HEK293 (cell line): Measurements from ENCODE around the gene SCOC.

Experiments used
- MYNN ChIP-seq: fragments of 450-650 bp; formaldehyde crosslinking; IDR thresholded peaks from 2 replicates; pipeline ENCODE4 v1.5.1; 2016; ENCODE audit warnings: missing biosample characterization, missing genetic modification characterization, borderline replicate concordance
- ZEB2 ChIP-seq: fragments of 450-650 bp; formaldehyde crosslinking; IDR thresholded peaks from 2 replicates; pipeline ENCODE4 v1.5.1; 2016; ENCODE audit warnings: missing biosample characterization, missing genetic modification characterization
- ZNF121 ChIP-seq: fragments of 450-650 bp; formaldehyde crosslinking; IDR thresholded peaks from 2 replicates; pipeline ENCODE4 v1.5.1; 2016; ENCODE audit warnings: missing biosample characterization, missing genetic modification characterization
- ZNF24 ChIP-seq: fragments of 450-650 bp; formaldehyde crosslinking; IDR thresholded peaks from 2 replicates; pipeline ENCODE4 v1.5.1; 2016; ENCODE audit warnings: missing biosample characterization, missing genetic modification characterization
- ZNF311 ChIP-seq: fragments of 450-650 bp; formaldehyde crosslinking; IDR thresholded peaks from 2 replicates; pipeline ENCODE4 v1.5.1; 2017; ENCODE audit warnings: missing biosample characterization, missing genetic modification characterization, borderline replicate concordance
- ZNF501 ChIP-seq: fragments of 450-650 bp; formaldehyde crosslinking; IDR thresholded peaks from 2 replicates; pipeline ENCODE4 v1.5.1; 2016; ENCODE audit warnings: missing biosample characterization, missing genetic modification characterization
- TF ChIP-seq, protein P1 (sequence below): fragments of 450-650 bp; formaldehyde crosslinking; IDR thresholded peaks from 2 replicates; pipeline ENCODE4 v1.5.1; 2016; ENCODE audit warnings: missing biosample characterization, missing genetic modification characterization

- TF ChIP-seq ZEB2 (tag by site-specific recombination): no peak
- TF ChIP-seq MYNN (tag by site-specific recombination): no peak
- TF ChIP-seq ZNF24 (tag by site-specific recombination): no peak
- no peak for TF ChIP-seq ZNF501 (tag by site-specific recombination)
- TF ChIP-seq, protein P1, sequence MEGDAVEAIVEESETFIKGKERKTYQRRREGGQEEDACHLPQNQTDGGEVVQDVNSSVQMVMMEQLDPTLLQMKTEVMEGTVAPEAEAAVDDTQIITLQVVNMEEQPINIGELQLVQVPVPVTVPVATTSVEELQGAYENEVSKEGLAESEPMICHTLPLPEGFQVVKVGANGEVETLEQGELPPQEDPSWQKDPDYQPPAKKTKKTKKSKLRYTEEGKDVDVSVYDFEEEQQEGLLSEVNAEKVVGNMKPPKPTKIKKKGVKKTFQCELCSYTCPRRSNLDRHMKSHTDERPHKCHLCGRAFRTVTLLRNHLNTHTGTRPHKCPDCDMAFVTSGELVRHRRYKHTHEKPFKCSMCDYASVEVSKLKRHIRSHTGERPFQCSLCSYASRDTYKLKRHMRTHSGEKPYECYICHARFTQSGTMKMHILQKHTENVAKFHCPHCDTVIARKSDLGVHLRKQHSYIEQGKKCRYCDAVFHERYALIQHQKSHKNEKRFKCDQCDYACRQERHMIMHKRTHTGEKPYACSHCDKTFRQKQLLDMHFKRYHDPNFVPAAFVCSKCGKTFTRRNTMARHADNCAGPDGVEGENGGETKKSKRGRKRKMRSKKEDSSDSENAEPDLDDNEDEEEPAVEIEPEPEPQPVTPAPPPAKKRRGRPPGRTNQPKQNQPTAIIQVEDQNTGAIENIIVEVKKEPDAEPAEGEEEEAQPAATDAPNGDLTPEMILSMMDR (tag by site-specific recombination): no peak
- no peak for TF ChIP-seq ZNF121
- no peak for TF ChIP-seq ZNF311
Observed at GRCh38 chr4:140353786-140354185, 19.7 kb upstream of the SCOC start.
